Urothelium cell line (cell line): Measurements from ENCODE around the gene XXYLT1.
"Not testable (repeated sequence)": the region's sequence is repeated elsewhere in the genome, so short reads cannot be mapped to it uniquely, and the experiment has no call there.

ENCODE experiments used
- DNase-seq: peaks from one replicate; pipeline ENCODE4 v3.0.0; 2011; ENCODE audit warnings: low spot score, mixed read lengths
- FAIRE-seq: peaks from 2 replicates; lab custom pipeline; 2011; peaks lifted over from hg19 to GRCh38; lab: Jason Lieb, UNC

XXYLT1 gene

DNA sequence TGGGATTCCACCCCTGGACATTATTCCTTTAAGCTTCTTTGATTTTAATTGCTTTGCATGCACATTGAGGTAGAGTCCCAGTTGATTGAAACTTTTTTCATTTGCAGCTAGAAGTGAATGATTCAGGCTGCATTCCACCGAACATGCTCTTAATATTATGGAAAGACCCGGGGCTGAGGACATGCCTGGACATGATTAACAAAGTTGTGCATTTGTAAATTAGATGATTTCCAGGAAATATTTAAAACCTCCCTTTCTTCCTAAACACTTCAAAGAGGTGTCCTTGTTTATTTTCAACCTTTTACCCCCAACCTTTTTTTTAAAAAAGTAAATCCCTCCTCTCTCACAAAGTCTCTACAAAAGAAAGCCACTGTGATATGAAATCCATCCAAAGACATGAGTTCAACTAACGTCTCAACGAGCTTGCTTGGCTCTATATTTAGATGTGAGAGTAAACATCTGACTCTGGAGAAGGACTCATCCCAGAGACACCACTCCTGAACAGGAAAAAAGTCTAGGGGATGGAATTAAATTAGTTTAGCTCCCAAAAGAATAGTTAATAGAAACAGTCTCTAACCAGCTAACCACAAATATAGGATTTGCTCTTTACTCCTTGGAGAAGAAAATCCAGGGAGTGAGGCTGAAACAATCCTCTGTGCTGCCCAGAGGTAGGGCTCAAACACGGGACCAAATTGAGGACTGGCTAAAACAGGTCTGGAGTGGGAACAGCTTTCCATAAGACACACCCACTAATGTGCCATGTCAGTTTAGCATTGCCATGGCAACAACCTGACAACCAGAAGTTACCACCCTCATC is 83.1 kb downstream of the XXYLT1 start:
- no peak for DNase-seq
- FAIRE-seq = no peak

DNA sequence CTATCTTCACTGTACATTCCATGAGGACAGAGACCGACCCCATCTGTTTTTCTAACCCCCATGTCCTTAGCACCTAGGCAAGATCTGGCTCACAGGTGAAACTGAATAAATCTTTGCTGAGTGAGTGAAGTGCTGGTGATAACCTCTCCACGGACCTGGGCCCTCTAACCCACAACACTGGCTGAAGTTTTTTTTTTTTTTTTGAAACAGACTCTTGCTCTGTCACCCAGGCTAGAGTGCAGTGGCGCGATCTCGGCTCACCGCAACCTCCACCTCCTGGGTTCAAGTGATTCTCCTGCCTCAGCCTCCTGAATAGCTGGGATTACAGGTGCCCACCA is 84.3 kb downstream of the XXYLT1 start:
- not testable (repeated sequence) for FAIRE-seq

DNA sequence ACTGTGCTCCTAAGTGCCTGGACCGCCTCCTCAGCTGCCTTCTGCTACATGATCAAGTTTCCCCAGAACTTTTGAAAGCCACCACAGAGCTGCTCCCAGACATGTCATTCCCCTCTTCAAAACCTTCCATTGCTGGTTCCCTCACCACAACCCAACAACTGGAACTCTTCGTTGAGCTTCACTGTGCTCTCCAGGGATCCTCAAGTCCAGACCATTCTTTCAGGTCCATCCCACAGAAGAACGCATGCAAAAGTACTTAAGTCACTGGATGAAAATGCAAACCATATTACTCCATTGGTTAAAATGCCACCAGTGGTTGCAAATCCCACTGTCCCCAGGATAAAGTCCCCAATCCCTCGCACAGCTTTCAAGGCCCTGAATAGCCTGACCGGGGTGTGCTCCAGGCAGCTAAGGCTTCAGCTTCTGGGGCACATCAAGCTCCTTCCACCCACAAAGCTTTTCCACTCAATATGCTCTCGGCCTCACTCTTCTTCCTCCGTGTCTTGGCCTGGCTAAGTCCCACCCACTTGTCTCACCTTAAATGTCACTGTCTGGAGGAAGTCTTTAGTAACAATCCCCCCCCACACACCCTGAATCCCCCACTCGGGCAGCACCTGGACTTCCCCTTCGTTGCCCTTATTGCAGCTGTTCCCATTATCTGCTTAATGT is 84.8 kb downstream of the XXYLT1 start:
- no peak for FAIRE-seq
- DNase-seq = no peak

More for the DNA sequence above, 84.3 kb downstream of the XXYLT1 start:
- not testable (repeated sequence) for DNase-seq

DNA sequence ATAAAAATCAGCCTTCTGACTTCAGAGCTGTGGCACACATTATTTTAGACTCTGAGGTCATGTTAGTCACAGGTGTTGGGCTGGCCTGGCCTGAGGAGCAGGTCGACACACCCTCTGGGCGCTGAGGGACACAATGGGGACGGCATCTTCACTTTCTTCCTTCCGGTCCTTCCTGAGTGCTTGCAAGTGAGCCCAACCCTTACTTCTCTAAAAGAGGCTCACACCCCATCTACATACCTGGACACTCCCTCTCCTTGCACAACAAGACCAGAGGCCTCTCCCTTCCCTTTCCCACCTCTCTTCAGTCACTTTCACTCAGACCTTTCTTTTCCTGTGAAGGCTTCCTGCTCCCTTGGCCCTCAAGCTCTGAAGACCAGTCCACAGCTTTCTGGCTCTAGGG is 85.4 kb downstream of the XXYLT1 start:
- DNase-seq = no peak
- FAIRE-seq = no peak

DNA sequence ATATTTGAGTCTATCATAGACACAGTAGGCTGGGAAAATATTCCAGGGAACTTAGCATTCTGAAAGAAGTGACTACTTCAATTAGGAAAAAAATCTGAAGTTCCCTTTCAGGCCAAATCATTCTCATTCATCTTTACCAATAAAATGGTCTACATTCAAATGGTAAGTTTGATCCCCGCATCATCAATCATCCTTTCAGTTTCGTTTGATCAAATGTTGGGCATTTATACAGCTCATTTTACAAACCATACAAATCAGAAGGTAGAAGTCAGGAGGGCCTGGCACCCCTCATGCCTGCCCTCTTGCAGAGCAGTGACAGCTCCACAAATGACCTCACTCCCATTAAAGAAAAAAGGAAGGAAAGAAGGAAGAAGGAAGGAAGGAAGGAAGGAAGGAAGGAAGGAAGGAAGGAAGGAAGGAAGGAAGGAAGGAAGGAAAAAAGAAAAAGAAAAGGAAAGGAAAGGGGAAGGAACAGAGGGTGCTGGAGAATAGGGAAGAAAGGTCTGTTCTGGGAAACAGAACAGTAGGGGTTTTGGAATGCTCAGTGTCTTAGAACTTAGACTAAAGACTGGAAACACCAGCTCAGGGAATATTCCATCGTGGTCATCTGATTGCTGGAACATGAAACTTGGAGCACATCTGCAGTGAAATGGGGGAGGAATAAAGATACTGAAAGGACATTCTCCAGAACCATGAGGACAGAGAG is 86.1 kb downstream of the XXYLT1 start:
- DNase-seq (no peak), FAIRE-seq (no peak)

DNA sequence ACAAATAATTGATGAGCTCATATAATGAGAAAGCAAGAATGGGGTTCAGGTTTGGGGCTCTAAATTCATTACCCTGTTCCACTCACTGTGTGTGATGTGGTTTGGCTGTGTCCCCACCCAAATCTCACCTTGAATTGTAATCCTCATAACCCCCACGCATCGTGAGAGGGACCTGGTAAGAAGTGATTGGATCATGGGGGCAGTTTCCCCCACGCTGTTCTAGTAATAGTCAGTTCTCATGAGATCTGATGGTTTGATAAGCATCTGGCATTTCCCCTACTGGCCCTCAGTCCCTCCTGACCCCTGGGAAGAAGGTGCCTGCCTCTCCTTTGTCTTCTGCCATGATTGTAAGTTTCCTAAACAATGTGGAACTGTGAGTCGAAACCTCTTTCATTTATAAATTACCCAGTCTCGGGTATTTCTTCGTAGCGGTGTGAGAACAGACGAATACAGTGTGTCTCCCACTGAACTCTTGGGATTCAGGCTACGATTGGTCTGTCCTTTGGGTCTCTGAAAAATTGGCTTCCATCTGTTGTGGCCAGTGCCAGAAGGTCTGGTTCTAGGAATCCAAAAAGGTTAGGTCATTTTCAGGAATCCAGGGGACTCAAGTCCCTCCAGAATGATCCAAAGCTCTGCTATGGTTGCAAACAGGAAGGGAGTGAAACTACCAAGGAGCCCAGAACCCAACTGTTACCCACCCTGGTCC is 87.7 kb downstream of the XXYLT1 start:
- DNase-seq (no peak), FAIRE-seq (no peak)

DNA sequence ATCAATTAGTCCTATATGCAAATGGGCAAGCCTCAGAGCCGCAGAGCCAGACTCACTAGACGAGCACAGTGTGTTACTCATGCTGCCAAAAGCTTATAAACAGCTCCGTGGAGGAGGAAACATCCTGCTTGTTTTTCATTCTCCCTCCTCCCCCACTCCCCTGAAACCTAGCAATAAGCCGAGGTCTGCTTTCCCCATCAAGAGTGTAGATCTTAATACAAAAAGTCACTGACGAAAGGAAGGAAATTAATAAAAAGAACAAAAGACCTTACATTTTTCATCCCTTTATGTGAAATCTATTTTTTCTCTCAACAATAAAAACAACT is 88.5 kb downstream of the XXYLT1 start:
- FAIRE-seq = no peak

DNA sequence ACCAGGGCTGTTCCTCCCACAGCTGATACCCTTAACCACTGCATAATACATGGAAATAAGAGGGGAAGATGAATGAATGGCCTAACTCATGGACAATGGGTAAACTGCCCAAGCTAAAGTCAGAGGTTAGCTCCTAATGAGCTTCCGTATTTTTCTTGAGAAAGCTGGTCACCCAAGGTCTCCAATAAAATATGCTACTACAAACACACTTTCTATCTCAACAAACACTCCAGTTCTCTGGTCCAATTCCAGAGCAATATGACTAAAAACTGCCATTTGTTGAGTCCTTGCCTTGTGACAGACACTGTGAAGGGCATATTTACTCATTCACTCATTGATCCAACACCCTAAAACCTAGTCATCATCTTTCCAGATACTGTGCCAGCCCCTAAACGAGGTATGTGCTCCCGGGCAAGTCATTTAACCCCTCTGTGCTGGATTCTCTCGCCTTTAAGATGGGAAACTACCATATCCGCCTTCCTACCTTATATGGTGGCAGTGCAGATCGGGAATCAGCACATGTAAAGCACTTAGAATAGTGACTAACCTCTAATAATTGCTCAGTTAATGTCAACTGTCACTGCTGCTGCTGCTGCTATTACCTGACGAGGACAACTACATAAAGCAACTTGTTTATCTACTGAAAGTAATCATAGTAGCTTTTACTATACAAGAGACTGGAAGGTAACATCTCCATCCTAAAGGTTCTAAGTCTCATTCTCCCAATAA is 89.1 kb downstream of the XXYLT1 start:
- no peak for FAIRE-seq

More for the DNA sequence above, 88.5 kb downstream of the XXYLT1 start:
- peak; percentile 28 for DNase-seq

DNA sequence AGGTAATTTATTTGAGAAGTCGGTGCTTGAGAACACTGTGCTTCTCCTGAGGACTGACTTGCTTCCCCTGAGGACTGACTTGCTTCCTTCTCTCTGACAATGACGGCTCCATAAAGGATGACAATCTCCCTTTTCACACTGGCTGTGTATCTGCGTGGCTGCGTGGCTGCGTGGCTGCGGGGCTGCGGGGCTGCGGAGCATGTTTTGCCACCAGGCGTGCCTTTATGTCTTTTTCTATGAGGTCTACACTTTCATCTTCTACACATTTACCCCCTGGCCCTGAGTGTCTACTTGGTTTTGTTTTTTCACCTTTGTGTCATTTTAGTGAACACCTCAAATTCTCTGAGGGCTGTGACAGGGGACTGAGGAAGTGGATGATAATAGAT is 89.9 kb downstream of the XXYLT1 start:
- FAIRE-seq = no peak

More for the DNA sequence above, 89.1 kb downstream of the XXYLT1 start:
- no peak for DNase-seq

DNA sequence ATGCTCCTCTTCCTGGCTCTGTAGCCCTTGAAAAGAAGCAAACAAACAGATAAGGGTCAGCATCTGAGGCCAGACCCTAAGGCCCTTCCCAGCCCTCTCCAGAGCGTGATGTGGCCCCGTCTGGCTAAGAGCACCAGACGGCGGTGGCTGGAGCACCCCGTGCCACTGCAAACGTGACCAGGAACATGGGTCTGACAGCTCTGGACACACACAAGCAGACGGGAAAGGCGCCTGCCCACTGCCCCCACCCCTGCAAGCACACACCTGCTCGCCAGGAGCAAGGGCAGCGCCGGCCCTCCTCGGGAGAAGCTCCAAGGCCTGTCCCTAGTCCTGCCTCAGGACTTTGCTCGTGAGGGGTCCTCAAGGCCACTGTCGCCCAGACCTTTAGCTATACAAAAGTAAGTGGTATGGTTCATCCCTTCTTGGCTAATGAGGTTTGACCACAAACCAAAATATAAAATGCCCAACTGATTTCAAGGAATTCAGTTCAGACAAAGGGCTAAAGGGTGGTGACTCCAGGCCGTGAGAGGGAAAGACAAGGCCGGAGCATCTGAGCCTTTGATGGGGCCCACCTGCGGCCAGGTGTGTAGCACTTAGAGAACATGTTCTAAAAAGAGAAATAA is 90.4 kb downstream of the XXYLT1 start:
- FAIRE-seq (no peak), DNase-seq (no peak)

More for the DNA sequence above, 89.9 kb downstream of the XXYLT1 start:
- no peak for DNase-seq

DNA sequence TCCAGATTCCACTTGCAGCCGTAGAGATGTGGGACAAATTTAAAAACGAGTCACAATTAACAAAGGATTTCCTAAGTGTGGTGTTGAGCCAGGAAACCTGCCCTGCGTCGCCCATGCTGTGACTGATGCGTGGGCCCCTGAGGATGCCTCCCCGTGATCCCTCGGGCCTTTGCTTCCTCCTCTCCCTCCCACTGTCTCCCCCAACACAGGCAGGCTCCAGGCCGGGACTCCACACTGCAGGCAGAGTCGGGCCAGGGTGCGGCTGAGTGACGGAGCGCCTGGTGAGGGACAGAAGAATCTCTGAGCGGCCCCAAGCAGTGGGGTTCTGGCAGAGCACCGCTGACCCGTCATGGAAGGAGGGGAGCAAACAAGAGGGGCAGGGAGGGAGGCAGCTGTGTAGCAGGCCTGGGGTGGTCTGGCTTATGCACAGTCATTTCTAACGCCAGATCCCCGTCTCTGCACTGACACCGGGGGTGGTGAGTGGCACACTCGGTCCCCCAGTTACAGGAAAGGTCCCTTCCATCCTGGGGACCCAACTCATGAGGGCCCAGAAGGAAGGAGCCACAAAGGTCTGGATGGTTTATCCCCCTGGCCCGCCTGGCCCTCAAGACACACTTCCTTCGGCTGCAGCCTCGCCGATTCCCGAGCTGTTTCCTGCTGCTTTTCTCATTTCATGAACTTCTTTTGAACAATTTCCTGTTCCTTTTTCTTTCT is 91.0 kb downstream of the XXYLT1 start:
- DNase-seq = no peak
- FAIRE-seq = no peak

DNA sequence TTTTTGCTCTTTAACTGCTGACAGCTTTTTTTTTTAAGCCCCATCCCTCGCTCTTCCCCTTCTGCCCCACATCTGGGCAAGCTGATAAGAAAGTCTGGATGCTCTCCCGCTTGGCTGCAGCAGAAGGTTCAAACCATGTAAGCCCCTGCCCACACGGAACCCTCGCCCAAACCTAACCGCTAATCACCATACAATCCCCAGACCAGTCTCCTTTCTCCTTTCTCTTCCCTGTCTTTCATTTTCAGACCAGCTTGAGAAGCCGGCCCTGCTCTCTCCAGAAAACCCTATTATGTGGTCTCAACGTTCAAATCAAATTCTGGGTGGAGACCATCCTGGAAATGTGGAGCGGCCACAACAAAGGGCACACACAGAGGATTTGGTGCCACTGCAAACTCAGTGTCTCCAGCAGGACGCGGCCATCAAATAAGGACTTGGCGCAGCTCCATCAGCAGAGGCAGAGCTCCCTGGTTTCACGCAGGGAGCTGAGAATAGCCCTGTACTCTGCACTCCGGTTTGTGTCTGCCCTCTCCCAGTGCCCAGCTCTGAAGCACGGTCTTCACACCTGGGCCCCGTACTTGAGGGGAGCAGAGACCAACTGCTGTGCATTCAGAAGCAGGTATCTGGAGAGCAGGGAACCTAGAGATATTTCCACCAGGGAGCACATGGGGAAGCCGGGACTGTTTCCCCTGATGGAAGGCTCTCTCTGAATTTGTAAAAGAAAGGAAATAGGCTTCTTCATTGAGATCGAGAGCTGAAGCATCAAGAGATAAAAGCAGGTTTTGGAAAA is 92.6 kb downstream of the XXYLT1 start:
- DNase-seq (no peak), FAIRE-seq (no peak)

DNA sequence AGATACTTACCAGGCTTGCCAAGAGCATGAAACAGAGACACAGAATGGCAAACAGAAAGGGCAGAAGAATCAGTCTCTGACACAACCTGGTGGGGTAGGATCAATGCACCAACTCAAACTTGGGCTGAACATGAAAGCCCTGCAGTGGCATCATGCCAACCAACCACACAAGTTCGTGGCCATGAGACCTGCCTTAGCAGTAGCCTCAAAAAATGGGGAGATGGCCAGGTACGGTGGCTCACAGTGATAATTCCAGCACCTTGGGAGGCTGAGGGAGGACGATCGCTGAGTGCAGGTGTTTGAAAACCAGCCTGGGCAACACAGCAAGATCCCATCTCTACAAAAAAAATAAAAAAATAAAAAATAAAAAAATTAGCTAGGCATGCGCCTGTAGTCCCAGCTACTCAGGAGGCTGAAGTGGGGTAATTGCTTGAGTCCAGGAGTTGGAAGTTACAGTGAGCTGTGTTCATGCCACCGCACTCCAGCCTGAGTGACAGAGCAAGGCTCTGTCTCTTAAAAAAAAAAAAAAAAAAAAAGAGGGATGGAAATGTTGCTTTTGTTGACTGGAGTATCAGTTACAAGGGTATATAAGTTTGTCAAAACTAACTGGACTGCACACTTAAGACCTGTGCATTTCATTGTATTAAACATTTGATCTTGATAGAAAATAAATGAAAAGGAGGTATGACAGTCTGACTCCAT is 93.4 kb downstream of the XXYLT1 start:
- FAIRE-seq (no peak), DNase-seq (no peak)

DNA sequence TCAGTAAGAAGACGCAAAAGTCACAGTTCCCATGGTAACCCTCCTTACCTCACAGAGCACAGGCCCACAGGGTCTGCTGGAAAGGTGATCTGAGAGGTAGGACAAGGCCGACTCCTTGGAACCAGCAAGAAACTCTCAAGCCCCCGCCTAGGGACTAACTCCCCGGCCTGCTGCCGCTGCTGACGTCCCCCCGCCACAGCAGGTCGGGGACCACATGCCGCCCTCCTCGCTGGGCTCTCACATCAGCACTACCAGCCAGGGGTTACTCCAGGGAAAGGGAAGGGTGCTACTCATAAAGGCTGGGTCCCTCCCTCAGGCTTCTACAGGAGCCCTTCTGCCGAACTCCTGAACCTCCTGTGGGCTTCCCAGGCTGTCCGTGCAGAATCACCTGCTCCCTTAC is 94.2 kb downstream of the XXYLT1 start:
- DNase-seq (no peak), FAIRE-seq (no peak)

DNA sequence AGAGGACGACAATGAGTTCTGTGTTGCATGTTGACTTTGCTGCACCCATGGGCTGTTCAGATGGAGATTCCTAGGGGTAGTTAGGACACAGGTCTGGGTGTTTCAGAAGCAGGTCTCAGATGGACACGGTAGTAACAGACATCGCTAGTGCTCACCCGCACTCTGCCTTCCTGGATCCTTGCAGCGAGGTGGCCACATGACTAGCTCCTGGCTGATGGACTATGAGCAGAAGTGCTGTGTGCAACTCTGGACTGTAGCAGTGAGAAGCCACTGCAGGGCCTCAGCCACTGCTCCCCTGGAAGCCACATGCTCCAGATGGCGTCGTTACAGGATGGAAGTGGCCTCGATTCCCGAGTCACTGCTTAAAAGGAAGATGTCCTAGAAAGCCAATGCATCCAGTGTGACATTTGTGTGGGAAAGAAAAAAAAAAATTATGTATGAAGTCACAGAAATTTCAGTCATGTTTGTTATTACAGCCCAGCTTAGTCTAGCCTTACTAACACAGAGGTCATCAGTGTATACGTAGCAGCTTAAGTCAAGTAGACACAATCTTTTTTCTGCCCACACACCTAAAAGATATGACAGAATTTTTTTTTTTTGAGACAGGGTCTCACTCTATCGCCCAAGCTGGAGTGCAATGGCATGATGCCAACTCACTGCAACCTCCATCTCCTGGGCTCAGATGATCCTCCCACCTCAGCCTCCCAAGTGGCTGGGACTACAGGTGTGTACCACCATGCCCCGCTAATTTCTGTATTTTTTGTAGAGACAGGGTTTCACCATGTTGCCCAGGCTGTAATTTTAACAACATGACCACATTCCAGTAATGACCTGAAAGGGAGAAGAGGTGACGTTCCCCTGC is 95.3 kb downstream of the XXYLT1 start:
- no peak for FAIRE-seq

DNA sequence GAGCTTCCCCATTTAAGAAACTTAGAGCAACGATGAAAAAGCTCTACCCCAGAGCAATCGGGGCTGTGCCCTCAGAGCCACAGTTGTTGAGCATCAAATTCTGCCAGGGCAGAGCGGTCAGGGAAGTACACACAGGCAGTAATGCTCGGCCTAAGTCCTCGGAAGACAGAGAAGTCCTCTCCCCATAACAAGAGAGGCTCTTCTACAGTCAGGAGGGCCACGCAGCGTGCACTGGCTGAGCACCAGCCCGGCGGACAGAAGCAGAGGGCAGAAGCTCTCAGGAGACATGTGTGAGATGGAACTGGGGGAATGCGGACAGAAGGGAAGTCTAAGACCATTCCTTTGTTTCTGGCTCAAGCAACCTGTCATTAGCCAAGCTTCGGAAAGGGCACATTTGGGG is 95.9 kb downstream of the XXYLT1 start:
- FAIRE-seq (no peak), DNase-seq (no peak)

More for the DNA sequence above, 95.3 kb downstream of the XXYLT1 start:
- DNase-seq = no peak

DNA sequence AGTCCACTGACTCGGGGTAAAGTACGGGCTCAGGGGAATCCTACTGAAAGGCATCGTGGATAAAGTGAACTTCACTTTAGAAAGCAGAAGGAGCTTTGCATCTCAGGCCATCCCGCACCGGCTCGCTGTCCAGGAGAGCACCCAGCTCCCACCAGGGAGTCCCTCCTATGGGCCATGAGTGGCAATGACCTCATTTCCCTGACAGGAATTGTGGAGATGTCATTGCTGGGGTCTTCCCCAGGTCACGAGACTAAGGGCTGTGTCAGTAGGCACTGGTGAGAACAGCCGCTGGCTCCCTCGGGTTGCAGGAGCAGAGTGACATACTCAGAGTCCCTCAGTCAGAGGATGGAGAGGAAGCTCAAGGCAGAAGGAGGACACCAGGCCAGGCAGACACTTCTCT is 97.3 kb downstream of the XXYLT1 start:
- DNase-seq = no peak
- FAIRE-seq = no peak
